NCI-H2107 treated with DMSO at 0.1 percent for 48 hours (cell line): ENCODE data around the gene C20orf96.
"Not testable (repeated sequence)": the region's sequence is repeated elsewhere in the genome, so short reads cannot be mapped to it uniquely, and the experiment has no call there.

Experiments
- DNase-seq: peaks from one replicate; lab custom pipeline; 2025; ENCODE audit not compliant: unreplicated experiment; lab: John Stamatoyannopoulos, UW

Gene C20orf96

GRCh38 chr20:278607-279571, 11.7 kb downstream of the C20orf96 start:
- no peak for DNase-seq

DNA sequence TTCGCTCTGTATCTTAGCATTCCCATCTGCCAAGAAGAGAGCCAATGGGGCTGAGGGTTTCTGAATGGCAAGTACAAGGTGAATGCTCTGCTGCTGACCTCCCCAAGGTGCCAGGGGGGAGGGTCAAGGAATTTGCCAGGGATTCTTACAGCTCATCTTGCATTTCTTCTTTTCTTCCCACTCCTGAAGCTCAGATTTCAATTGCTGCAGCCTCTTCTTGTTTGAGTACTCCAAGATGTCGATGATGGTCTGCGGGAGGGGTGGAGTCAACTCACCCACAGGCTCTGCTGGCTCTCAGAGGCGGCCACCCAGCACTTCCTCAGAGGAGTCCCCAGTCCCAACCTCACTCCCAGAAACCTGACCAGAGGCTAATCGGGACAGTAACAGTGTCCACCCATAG, 12.4 kb downstream of the C20orf96 start:
- DNase-seq = no peak

GRCh38 chr20:277496-277781, 13.1 kb downstream of the C20orf96 start:
- no peak for DNase-seq

DNA sequence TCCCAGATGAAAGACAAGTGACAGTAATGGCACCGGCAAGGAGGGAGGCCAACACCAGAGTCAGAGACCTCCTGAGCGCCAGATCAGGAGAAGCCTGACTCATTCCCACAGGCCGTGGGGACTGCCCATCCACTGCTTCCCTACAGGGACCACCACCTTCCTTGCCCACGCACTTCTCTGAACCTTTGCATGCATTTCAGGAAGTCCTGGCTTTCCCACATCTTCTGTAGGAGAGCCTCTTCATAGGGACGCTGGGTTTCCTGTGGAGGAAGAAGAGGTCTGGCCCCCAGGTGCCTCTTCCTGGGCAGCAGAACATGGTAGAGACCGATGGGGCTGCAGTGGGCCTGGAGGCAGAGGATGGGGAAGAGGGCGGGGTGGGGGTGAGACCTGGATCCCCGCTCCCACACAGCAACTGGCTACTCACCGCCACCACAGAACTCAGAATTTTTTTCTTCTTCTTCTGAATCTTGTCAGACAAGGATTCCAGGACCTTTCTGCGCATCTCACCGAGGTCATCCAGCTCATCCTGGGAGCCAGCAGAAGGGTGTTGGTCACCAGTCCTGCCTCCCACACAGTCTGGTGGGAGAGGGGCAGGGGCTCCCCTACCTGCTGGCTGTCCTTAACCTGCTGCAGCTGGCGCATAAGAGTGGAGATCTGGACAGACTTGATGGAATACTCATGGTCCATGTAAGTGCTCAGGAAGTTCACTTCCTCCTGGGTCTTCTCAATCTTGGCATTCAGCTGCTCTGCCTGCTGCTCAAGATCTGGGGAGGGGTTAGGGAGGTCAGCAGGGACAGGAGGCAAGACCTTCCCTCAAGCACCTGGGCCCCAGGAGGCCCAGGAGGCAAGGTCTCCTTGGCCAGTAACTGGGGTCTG, 13.7 kb downstream of the C20orf96 start:
- DNase-seq = no peak

DNA sequence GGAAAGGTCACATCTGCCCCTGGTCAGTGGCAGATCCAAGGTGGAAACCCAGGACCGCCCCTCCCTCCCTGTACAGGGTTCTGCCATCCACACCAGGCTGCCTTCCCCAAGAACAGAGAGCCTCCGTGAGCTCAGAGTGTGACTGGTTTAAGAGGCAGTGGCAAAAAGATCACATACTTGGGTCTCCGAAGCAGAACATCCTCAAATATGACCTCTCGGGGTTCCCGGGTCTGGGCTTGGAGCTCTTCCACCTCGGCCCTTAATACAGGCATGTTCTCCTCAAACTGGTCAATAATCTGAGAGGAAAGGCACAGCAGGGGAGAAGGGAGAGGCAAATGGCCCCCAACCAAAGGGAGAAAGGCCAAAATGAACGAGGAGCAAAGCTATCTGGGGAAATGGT, 14.8 kb downstream of the C20orf96 start:
- DNase-seq = no peak

- no peak for DNase-seq
Measured at GRCh38 chr20:273884-274283, 16.7 kb downstream of the C20orf96 start.

GRCh38 chr20:272718-273117, 17.8 kb downstream of the C20orf96 start:
- DNase-seq = no peak

DNA sequence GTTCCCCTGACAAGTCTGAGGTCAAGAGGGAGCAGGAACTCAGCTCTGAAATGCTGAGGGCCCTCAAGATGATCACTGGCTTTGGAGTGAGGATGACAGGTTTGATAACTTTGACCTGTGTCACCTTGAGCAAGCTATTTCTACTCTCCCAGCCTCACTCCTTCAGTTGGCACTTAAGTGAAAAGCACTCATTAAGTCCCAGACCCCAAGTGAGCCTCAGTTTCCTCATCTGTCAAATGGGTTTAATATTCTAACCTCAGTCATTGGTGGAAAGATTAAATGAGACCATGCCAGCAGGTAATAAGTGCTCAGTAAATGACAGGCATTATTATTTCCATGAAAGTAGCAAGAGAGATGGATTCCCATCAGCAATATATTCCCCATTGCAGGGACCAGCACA, 19.0 kb downstream of the C20orf96 start:
- no peak for DNase-seq

GRCh38 chr20:271069-271468, 19.5 kb downstream of the C20orf96 start:
- no peak for DNase-seq

- DNase-seq = no peak
Measured at GRCh38 chr20:270517-270916, 20.0 kb downstream of the C20orf96 start.

- DNase-seq = peak; percentile 33
Measured at GRCh38 chr20:266596-267562, 23.7 kb downstream of the C20orf96 start.

GRCh38 chr20:263701-264100, 26.8 kb downstream of the C20orf96 start:
- DNase-seq = no peak

DNA sequence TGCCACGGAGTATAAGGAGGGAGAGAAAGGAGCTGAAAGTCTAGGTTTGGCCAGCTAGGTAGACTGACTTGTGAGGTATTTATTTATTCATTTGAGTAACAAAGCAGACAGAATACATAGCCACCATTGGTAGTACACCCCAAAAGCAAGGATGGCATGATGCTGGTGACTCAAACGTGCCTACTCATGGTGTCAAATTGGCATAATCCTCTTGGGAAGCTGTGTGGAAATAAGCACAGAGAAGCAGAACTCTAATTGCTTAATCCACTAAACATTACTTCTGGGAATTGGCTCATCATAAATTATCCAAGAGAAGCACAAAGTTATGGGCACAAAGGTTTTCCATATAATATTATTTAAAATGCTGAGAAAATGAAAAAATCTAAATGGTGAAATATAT, 30.6 kb downstream of the C20orf96 start:
- DNase-seq = no peak

GRCh38 chr20:258963-259362, 31.6 kb downstream of the C20orf96 start:
- DNase-seq = no peak

- DNase-seq = no peak
Measured at GRCh38 chr20:258269-258858, 32.2 kb downstream of the C20orf96 start.

- no peak for DNase-seq
Measured at GRCh38 chr20:257419-257818, 33.1 kb downstream of the C20orf96 start, which contains the start of gene DEFB132. TSS of gene DEFB132 (plus strand) at chr20:257724. CDS start at chr20:257779, 55 bp downstream.

GRCh38 chr20:253447-253846, 37.1 kb downstream of the C20orf96 start:
- not testable (repeated sequence) for DNase-seq

DNA sequence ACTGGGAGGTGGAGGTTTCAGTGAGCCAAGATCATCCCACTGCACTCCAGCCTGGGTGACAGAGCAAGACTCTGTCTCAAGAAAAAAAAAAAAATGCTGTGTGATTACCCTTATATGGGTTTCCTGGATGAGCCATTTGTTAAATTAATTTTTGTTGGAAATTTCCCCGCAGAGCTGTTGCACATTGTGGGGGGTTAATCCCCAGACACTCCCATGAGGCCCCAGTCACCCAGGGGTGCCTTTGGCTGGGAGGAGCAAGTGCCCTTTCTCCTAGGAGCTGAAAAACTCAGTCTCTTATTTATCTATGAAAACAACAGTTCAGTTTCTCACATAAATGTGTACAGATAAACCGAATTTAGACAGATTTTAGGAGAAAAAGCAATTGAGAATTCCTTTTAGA, 37.7 kb downstream of the C20orf96 start:
- no peak for DNase-seq

DNA sequence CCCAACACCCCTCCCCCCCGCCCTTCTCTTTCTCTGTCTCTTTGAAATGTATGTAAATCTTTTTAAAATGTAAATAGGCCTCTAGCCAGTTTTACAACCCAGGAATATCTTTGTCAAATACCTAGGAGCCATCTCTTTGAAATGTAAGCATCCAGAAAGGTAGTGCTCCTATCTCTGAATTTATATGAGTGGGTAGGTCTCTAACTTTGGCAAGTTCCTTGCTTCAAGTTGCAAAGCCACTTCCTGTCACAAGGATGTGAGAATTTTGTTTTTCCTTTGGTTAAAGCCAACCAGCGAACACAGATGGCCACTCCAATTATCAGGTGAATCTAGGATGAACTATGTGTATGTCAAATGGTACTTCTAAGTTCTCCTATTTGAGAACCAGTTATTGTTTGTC, 39.2 kb downstream of the C20orf96 start:
- no peak for DNase-seq

DNA sequence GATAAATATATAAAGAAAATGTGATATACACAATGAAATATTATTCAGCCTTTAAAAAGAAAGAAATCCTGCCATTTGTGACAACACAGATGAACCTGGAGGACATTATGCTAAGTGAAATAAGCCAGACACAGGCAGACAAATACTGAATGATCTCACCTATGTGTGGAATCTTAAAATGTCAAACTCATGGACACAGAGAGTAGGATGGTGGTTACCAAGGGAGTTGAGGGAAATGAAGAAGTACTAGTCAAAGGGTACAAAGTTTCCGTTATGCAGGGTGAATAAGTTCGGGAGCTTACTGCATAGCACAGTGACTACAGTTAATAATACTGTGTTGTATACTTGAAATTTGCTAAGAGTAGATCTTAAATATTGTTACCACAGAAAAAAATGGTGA, 47.6 kb downstream of the C20orf96 start:
- DNase-seq = no peak
